GM21360 (cell line): ENCODE results near the gene F2RL1.
"Not testable (repeated sequence)": the region's sequence is repeated elsewhere in the genome, so short reads cannot be mapped to it uniquely, and the experiment has no call there.

Source experiments
- ATAC-seq: cut with Tn5 transposase; IDR thresholded peaks from one replicate; pipeline ENCODE4 v1.9.1; 2021; ENCODE audit warnings: mild to moderate bottlenecking, moderate library complexity; ENCODE audit not compliant: unreplicated experiment

F2RL1 gene

GRCh38 chr5:76849419-76850291 lies 30.8 kb downstream of the F2RL1 start, which contains the start of gene S100Z:
Gene S100Z (plus strand): TSS chr5:76850014. CDS start chr5:76875360, 25,346 bp downstream.
- ATAC-seq, result no peak

GRCh38 chr5:76850543-76851145 lies 31.8 kb downstream of the F2RL1 start:
- ATAC-seq, result no peak

- no peak for ATAC-seq
Observed at GRCh38 chr5:76851728-76852369, 33.0 kb downstream of the F2RL1 start.

- no peak for ATAC-seq
Observed at GRCh38 chr5:76852772-76853171, 33.9 kb downstream of the F2RL1 start.

GRCh38 chr5:76853741-76854140 lies 34.9 kb downstream of the F2RL1 start:
- not testable (repeated sequence) for ATAC-seq

GRCh38 chr5:76854644-76855043 lies 35.8 kb downstream of the F2RL1 start:
- no peak for ATAC-seq

- not testable (repeated sequence) for ATAC-seq
Observed at GRCh38 chr5:76855501-76855900, 36.7 kb downstream of the F2RL1 start.

- ATAC-seq, result no peak
Observed at GRCh38 chr5:76855961-76856360, 37.1 kb downstream of the F2RL1 start.

- ATAC-seq, result not testable (repeated sequence)
Observed at GRCh38 chr5:76856800-76857199, 38.0 kb downstream of the F2RL1 start.

- no peak for ATAC-seq
Observed at GRCh38 chr5:76859591-76860247, 40.9 kb downstream of the F2RL1 start.

GRCh38 chr5:76861612-76862011 lies 42.8 kb downstream of the F2RL1 start:
- no peak for ATAC-seq

GRCh38 chr5:76863001-76863400 lies 44.2 kb downstream of the F2RL1 start:
- ATAC-seq, result no peak

- no peak for ATAC-seq
Observed at GRCh38 chr5:76866503-76866902, 47.7 kb downstream of the F2RL1 start.

GRCh38 chr5:76867038-76867437 lies 48.2 kb downstream of the F2RL1 start:
- ATAC-seq, result no peak

GRCh38 chr5:76867827-76868693 lies 49.2 kb downstream of the F2RL1 start:
- ATAC-seq, result no peak

GRCh38 chr5:76870046-76870445 lies 51.2 kb downstream of the F2RL1 start:
- no peak for ATAC-seq

- no peak for ATAC-seq
Observed at GRCh38 chr5:76874088-76874581, 55.3 kb downstream of the F2RL1 start.
